NCI-H526 (cell line): ENCODE results near the gene IARS1.
A peak's percentile ranks its signal among the peaks of the same experiment; 100 is the strongest.

ENCODE experiments used
- DNase-seq, 2 experiments: peaks; one replicate each; lab custom pipeline; 2025; lab: John Stamatoyannopoulos, UW

Gene IARS1

GRCh38 chr9:92293452-92294296 lies at the start of gene IARS1:
IARS1 (minus strand) TSS chr9:92293697; CDS start chr9:92289419, 4,278 bp downstream.
- peak; percentile 92 to 96 for DNase-seq

- DNase-seq: no peak
Measured at GRCh38 chr9:92342825-92343488, 49.5 kb upstream of the IARS1 start.

- DNase-seq: no peak
Measured at GRCh38 chr9:92341578-92341977, 48.1 kb upstream of the IARS1 start.

- DNase-seq: no peak
Measured at GRCh38 chr9:92333282-92333634, 39.8 kb upstream of the IARS1 start.

GRCh38 chr9:92332577-92333281 lies 39.2 kb upstream of the IARS1 start:
- no peak for DNase-seq

- DNase-seq: peak in 1 of 2 experiments; percentile 18
Measured at GRCh38 chr9:92328225-92328624, 34.7 kb upstream of the IARS1 start.

GRCh38 chr9:92327283-92327850 lies 33.9 kb upstream of the IARS1 start:
- peak; percentile 17 to 32 for DNase-seq

- peak in 1 of 2 experiments; percentile 56 for DNase-seq
Measured at GRCh38 chr9:92325991-92326500, 32.5 kb upstream of the IARS1 start.

GRCh38 chr9:92325269-92325990 lies 31.9 kb upstream of the IARS1 start, which contains the start of the genes CENPP and NOL8:
CENPP (plus strand) TSS chr9:92325953.
NOL8 (minus strand) TSS chr9:92325350; CDS start chr9:92324161, 1,189 bp downstream.
- peak; percentile 81 to 89 for DNase-seq

GRCh38 chr9:92324889-92325268 lies 31.4 kb upstream of the IARS1 start:
- peak in 1 of 2 experiments; percentile 61 for DNase-seq

GRCh38 chr9:92324431-92324830 lies 30.9 kb upstream of the IARS1 start:
- DNase-seq: no peak

- DNase-seq: no peak
Measured at GRCh38 chr9:92315456-92315855, 22.0 kb upstream of the IARS1 start.

GRCh38 chr9:92313624-92314012 lies 20.1 kb upstream of the IARS1 start:
- DNase-seq: no peak

GRCh38 chr9:92312887-92313623 lies 19.6 kb upstream of the IARS1 start:
- DNase-seq: no peak

- DNase-seq: no peak
Measured at GRCh38 chr9:92310562-92310961, 17.1 kb upstream of the IARS1 start.

- no peak for DNase-seq
Measured at GRCh38 chr9:92308893-92309292, 15.4 kb upstream of the IARS1 start.

- no peak for DNase-seq
Measured at GRCh38 chr9:92300936-92301335, 7.4 kb upstream of the IARS1 start.

- DNase-seq: no peak
Measured at GRCh38 chr9:92299116-92299515, 5.6 kb upstream of the IARS1 start.

- no peak for DNase-seq
Measured at GRCh38 chr9:92298036-92298435, 4.5 kb upstream of the IARS1 start.

- DNase-seq: no peak
Measured at GRCh38 chr9:92297611-92298010, 4.1 kb upstream of the IARS1 start.

- DNase-seq: no peak
Measured at GRCh38 chr9:92295827-92296258, 2.3 kb upstream of the IARS1 start.
